Measurements from ENCODE around the gene COL5A1. TPM values are rescaled to one million over a fixed set of nuclear protein-coding genes. Genes with fewer than 3 reads are reported as not detected.

The COL5A1 gene
- total RNA-seq, 4 donors from 2014 or later, result 14.0 to 23.9 (median 19.2) TPM

GRCh38 chr9:134766587-134766986 is 125.0 kb downstream of the COL5A1 start:
- TF ChIP-seq CTCF (IDR thresholded peaks at IDR 0.05; ENCODE audit: low read depth), result no peak

- TF ChIP-seq CTCF (IDR thresholded peaks at IDR 0.05; ENCODE audit: low read depth), result no peak
Measured at GRCh38 chr9:134768332-134768708, 126.7 kb downstream of the COL5A1 start.

- no peak for TF ChIP-seq CTCF (IDR thresholded peaks at IDR 0.05; ENCODE audit: low read depth)
Measured at GRCh38 chr9:134768709-134769351, 127.2 kb downstream of the COL5A1 start.

GRCh38 chr9:134770972-134771971 is 129.7 kb downstream of the COL5A1 start:
- TF ChIP-seq CTCF (IDR thresholded peaks at IDR 0.05; ENCODE audit: low read depth), result no peak

GRCh38 chr9:134772331-134772730 is 130.7 kb downstream of the COL5A1 start:
- no peak for TF ChIP-seq CTCF (IDR thresholded peaks at IDR 0.05; ENCODE audit: low read depth)

- TF ChIP-seq CTCF (IDR thresholded peaks at IDR 0.05; ENCODE audit: low read depth), result no peak
Measured at GRCh38 chr9:134773842-134774241, 132.2 kb downstream of the COL5A1 start.

- no peak for TF ChIP-seq CTCF (IDR thresholded peaks at IDR 0.05; ENCODE audit: low read depth)
Measured at GRCh38 chr9:134774410-134774809, 132.8 kb downstream of the COL5A1 start.

All from subcutaneous adipose tissue (tissue), 4 donors.